ENCODE data around the gene ELF5. TPM values are rescaled to one million over a fixed set of nuclear protein-coding genes. Genes with fewer than 3 reads are reported as not detected.

ELF5 gene
- total and polyA plus RNA-seq, 10 of the 15 experiments (the other 5 are each of a cell fraction or from before 2014, with no cell fraction given) = not detected

- TF ChIP-seq EZH2 (IDR thresholded peaks at IDR 0.05; ENCODE audit: borderline replicate concordance, control insufficient read depth, low read depth, low read length) = no peak
- TF ChIP-seq BACH1 (IDR thresholded peaks at IDR 0.05; ENCODE audit: borderline replicate concordance) = no peak
These were observed 34.7 kb upstream of the ELF5 start (continued) for GRCh38 chr11:34548278-34548677.

GRCh38 chr11:34546511-34547209 lies 33.1 kb upstream of the ELF5 start:
- Histone ChIP-seq H3K27ac (ENCODE audit: control insufficient read depth, insufficient read depth) (no peak overlapping the region), H3K4me3 (no peak overlapping the region), H3K36me3 (ENCODE audit: control insufficient read depth in 2 of 2, insufficient read depth in 2 of 2, low read length in 1 of 2) (no peaks in the 10 kb centered on the region), H4K20me1 (ENCODE audit: control insufficient read depth, insufficient read depth) (no peaks in the 10 kb centered on the region), H3K9ac (ENCODE audit: control insufficient read depth, insufficient read depth, low read length) (no peak overlapping the region), H3K4me1 (ENCODE audit: control insufficient read depth, insufficient read depth, low read length) (no peaks in the 10 kb centered on the region), H2AFZ (ENCODE audit: control insufficient read depth, low read depth, low read length) (no peak overlapping the region), H3K9me3 (replicated peaks; ENCODE audit: control insufficient read depth, insufficient read depth, low read length) (no peaks in the 10 kb centered on the region), H3K79me2 (ENCODE audit: control insufficient read depth, insufficient read depth, low read length) (no peaks in the 10 kb centered on the region), H3K27me3 (replicated peaks in 1 of 2; ENCODE audit: control insufficient read depth in 2 of 2, insufficient read depth in 2 of 2, low read length in 1 of 2) (no peaks in the 10 kb centered on the region; a peak in 1 of 4 replicates), H3K4me2 (ENCODE audit: control insufficient read depth, insufficient read depth) (no peak overlapping the region)
- intact Hi-C loops (cut with micrococcal nuclease; ENCODE audit: unreplicated experiment) = no loop called here
- ATAC-seq (no peak), FAIRE-seq (no peak), DNase-seq (ENCODE audit: low read depth, low spot score) (no peak)
- in situ Hi-C loops (cut with MboI) = no loop called here
- no TSS peak for BruUV-seq (replicated peaks)
- ChIA-PET RAD21 (ENCODE audit: unreplicated experiment) (interaction anchor here (0.5 to 0.8 kb wide), 2 partner anchors 845 to 1220 kb away, joined by 3 read pairs; no protein-coding TSS in a partner anchor), POLR2A (no interaction called here), SMC1A (ENCODE audit: uncharacterized antibody, unreplicated experiment) (interaction anchor here (1.1 kb wide), 1 partner anchor 340 kb away, joined by 3 read pairs; no protein-coding TSS in a partner anchor), CTCF (no interaction called here)
- WGBS (ENCODE audit: insufficient coverage, insufficient replicate concordance, low lambda C conversion rate, missing lambda C conversion rate) = 26% methylated on average over 6 of the region's 6 CpGs
- TF ChIP-seq ASH2L (IDR thresholded peaks at IDR 0.05; ENCODE audit: borderline replicate concordance, low read depth) (no peak), IKZF2 (IDR thresholded peaks at IDR 0.05) (no peak), SP1 (IDR thresholded peaks at IDR 0.05; ENCODE audit: low read depth, low read length) (no peak), BCLAF1 (IDR thresholded peaks at IDR 0.05) (no peak), SIN3A (IDR thresholded peaks at IDR 0.05; ENCODE audit: low read depth, low read length) (no peak), HDAC2 (IDR thresholded peaks at IDR 0.05) (no peak), SMARCA5 (IDR thresholded peaks at IDR 0.05) (no peak), ZNF592 (IDR thresholded peaks at IDR 0.05) (no peak), PAX5 (IDR thresholded peaks at IDR 0.05; ENCODE audit: borderline replicate concordance, low read depth, low read length) (no peak), NR2C1 (IDR thresholded peaks at IDR 0.05) (no peak), RELA (IDR thresholded peaks at IDR 0.05; ENCODE audit: borderline replicate concordance, partially characterized antibody) (no peak)
